ENCODE results near the gene GRID1.

DNA sequence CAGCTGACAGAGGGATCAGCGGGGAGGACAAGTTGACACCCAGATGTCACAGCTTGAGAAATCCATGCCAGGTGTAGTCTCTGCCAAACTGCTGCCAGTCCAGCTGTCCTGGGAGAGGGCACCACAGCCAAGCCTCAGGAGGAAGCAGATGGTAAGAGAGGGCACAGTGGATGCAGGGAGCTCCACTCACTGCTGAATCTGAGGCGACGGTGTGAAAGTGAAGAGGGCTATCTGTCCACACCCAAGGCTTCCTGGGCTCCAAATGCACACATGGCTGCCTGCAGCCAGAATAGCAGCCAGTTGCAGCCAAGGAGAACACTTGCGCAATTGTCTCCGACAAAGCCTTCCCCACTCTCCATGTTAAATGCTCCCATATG, 502.4 kb downstream of the GRID1 start:
- TF ChIP-seq, protein P1, sequence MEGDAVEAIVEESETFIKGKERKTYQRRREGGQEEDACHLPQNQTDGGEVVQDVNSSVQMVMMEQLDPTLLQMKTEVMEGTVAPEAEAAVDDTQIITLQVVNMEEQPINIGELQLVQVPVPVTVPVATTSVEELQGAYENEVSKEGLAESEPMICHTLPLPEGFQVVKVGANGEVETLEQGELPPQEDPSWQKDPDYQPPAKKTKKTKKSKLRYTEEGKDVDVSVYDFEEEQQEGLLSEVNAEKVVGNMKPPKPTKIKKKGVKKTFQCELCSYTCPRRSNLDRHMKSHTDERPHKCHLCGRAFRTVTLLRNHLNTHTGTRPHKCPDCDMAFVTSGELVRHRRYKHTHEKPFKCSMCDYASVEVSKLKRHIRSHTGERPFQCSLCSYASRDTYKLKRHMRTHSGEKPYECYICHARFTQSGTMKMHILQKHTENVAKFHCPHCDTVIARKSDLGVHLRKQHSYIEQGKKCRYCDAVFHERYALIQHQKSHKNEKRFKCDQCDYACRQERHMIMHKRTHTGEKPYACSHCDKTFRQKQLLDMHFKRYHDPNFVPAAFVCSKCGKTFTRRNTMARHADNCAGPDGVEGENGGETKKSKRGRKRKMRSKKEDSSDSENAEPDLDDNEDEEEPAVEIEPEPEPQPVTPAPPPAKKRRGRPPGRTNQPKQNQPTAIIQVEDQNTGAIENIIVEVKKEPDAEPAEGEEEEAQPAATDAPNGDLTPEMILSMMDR (IDR thresholded peaks at IDR 0.05; ENCODE audit: low read length) = no peak
- no peak for TF ChIP-seq EZH2 (IDR thresholded peaks at IDR 0.05; ENCODE audit: borderline replicate concordance, low read length)
